ENCODE measurements around the gene CHRM2. TPM values are rescaled to one million over a fixed set of nuclear protein-coding genes. Genes with fewer than 3 reads are reported as not detected.

Gene CHRM2
- total RNA-seq, 2 experiments from 2014 or later = not detected

- Mint-ChIP-seq H3K4me3 (no peak overlapping the region), H3K27me3 (ENCODE audit: low read depth) (peaks cover 32% of the 10 kb centered on the region), H3K27ac (no peak overlapping the region), H3K9me3 (no peaks in the 10 kb centered on the region), H3K4me1 (ENCODE audit: low read depth) (no peaks in the 10 kb centered on the region), H3K36me3 (ENCODE audit: low read depth) (no peaks in the 10 kb centered on the region)
- intact Hi-C loops (cut with micrococcal nuclease) = loop anchor here (1.0 kb wide), 1 partner anchor 1073 kb away; no protein-coding TSS in a partner anchor
- CTCF ChIA-PET = interaction anchor here (0.5 to 0.6 kb wide), 3 partner anchors 197 to 1451 kb away, joined by 3 read pairs; no protein-coding TSS in a partner anchor
- DNase-seq = no peak
Measured at GRCh38 chr7:136874393-136875032, 6.1 kb downstream of the CHRM2 start.

GRCh38 chr7:136877509-136877908 is 9.1 kb downstream of the CHRM2 start:
- Mint-ChIP-seq H3K9me3 (no peaks in the 10 kb centered on the region), H3K36me3 (ENCODE audit: low read depth) (no peaks in the 10 kb centered on the region), H3K27ac (no peak overlapping the region), H3K27me3 (ENCODE audit: low read depth) (peaks cover 5% of the 10 kb centered on the region), H3K4me3 (no peak overlapping the region), H3K4me1 (ENCODE audit: low read depth) (no peaks in the 10 kb centered on the region)
- CTCF ChIA-PET = interaction anchor here (0.5 kb wide), 1 partner anchor 932 kb away, joined by 4 read pairs; no protein-coding TSS in a partner anchor
- intact Hi-C loops (cut with micrococcal nuclease) = no loop called here
- no peak for DNase-seq

- CTCF ChIA-PET = interaction anchor here (0.5 kb wide), 1 partner anchor 932 kb away, joined by 4 read pairs; no protein-coding TSS in a partner anchor
- Mint-ChIP-seq H3K27me3 (ENCODE audit: low read depth) (peaks cover 2% of the 10 kb centered on the region), H3K27ac (no peak overlapping the region), H3K4me1 (ENCODE audit: low read depth) (no peaks in the 10 kb centered on the region), H3K4me3 (no peak overlapping the region), H3K9me3 (no peaks in the 10 kb centered on the region), H3K36me3 (ENCODE audit: low read depth) (no peaks in the 10 kb centered on the region)
- intact Hi-C loops (cut with micrococcal nuclease) = no loop called here
- DNase-seq = no peak
Measured at GRCh38 chr7:136877990-136878389, 9.5 kb downstream of the CHRM2 start.

- CTCF ChIA-PET = no interaction called here
- intact Hi-C loops (cut with micrococcal nuclease) = no loop called here
- no peak overlapping the region for H3K27ac Mint-ChIP-seq
Measured at GRCh38 chr7:136878878-136879277, 10.4 kb downstream of the CHRM2 start.

GRCh38 chr7:136883046-136883445 is 14.6 kb downstream of the CHRM2 start:
- DNase-seq = no peak
- no peak overlapping the region for H3K4me3 Mint-ChIP-seq
- H3K27me3 Mint-ChIP-seq (ENCODE audit: low read depth) = no peaks in the 10 kb centered on the region
- no peaks in the 10 kb centered on the region for H3K4me1 Mint-ChIP-seq (ENCODE audit: low read depth)
- intact Hi-C loops (cut with micrococcal nuclease) = no loop called here
- H3K36me3 Mint-ChIP-seq (ENCODE audit: low read depth) = no peaks in the 10 kb centered on the region
- CTCF ChIA-PET = no interaction called here
- no peak overlapping the region for H3K27ac Mint-ChIP-seq
- peaks cover 2% of the 10 kb centered on the region for H3K9me3 Mint-ChIP-seq

More at GRCh38 chr7:136878878-136879277, 10.4 kb downstream of the CHRM2 start:
- H3K4me3 Mint-ChIP-seq = no peak overlapping the region
- no peaks in the 10 kb centered on the region for H3K36me3 Mint-ChIP-seq (ENCODE audit: low read depth)
- no peak for DNase-seq
- peaks cover 2% of the 10 kb centered on the region for H3K27me3 Mint-ChIP-seq (ENCODE audit: low read depth)
- no peaks in the 10 kb centered on the region for H3K4me1 Mint-ChIP-seq (ENCODE audit: low read depth)
- no peaks in the 10 kb centered on the region for H3K9me3 Mint-ChIP-seq

GRCh38 chr7:136884492-136884891 is 16.0 kb downstream of the CHRM2 start:
- no peaks in the 10 kb centered on the region for H3K36me3 Mint-ChIP-seq (ENCODE audit: low read depth)
- no peaks in the 10 kb centered on the region for H3K4me1 Mint-ChIP-seq (ENCODE audit: low read depth)
- no peak overlapping the region for H3K4me3 Mint-ChIP-seq
- no peaks in the 10 kb centered on the region for H3K27me3 Mint-ChIP-seq (ENCODE audit: low read depth)
- intact Hi-C loops (cut with micrococcal nuclease) = no loop called here
- CTCF ChIA-PET = no interaction called here
- no peak for DNase-seq
- H3K9me3 Mint-ChIP-seq = peaks cover 4% of the 10 kb centered on the region
- no peak overlapping the region for H3K27ac Mint-ChIP-seq

GRCh38 chr7:136887317-136887716 is 18.9 kb downstream of the CHRM2 start:
- intact Hi-C loops (cut with micrococcal nuclease) = no loop called here
- H3K4me1 Mint-ChIP-seq (ENCODE audit: low read depth) = no peaks in the 10 kb centered on the region
- peaks cover 5% of the 10 kb centered on the region for H3K9me3 Mint-ChIP-seq
- no peaks in the 10 kb centered on the region for H3K36me3 Mint-ChIP-seq (ENCODE audit: low read depth)
- H3K27me3 Mint-ChIP-seq (ENCODE audit: low read depth) = no peaks in the 10 kb centered on the region
- H3K27ac Mint-ChIP-seq = no peak overlapping the region
- CTCF ChIA-PET = no interaction called here
- H3K4me3 Mint-ChIP-seq = no peak overlapping the region
- DNase-seq = no peak

GRCh38 chr7:136890399-136890798 is 21.9 kb downstream of the CHRM2 start:
- Mint-ChIP-seq H3K36me3 (ENCODE audit: low read depth) (no peaks in the 10 kb centered on the region), H3K4me3 (no peak overlapping the region), H3K27me3 (ENCODE audit: low read depth) (no peaks in the 10 kb centered on the region), H3K9me3 (peaks cover 8% of the 10 kb centered on the region), H3K27ac (no peak overlapping the region), H3K4me1 (ENCODE audit: low read depth) (no peaks in the 10 kb centered on the region)
- no peak for DNase-seq
- CTCF ChIA-PET = no interaction called here
- intact Hi-C loops (cut with micrococcal nuclease) = no loop called here

GRCh38 chr7:136891850-136892249 is 23.4 kb downstream of the CHRM2 start:
- Mint-ChIP-seq H3K4me3 (no peak overlapping the region), H3K27me3 (ENCODE audit: low read depth) (no peaks in the 10 kb centered on the region), H3K9me3 (peaks cover 9% of the 10 kb centered on the region), H3K36me3 (ENCODE audit: low read depth) (no peaks in the 10 kb centered on the region), H3K4me1 (ENCODE audit: low read depth) (no peaks in the 10 kb centered on the region), H3K27ac (no peak overlapping the region)
- no peak for DNase-seq
- intact Hi-C loops (cut with micrococcal nuclease) = no loop called here
- CTCF ChIA-PET = no interaction called here

- Mint-ChIP-seq H3K27ac (no peak overlapping the region), H3K27me3 (ENCODE audit: low read depth) (no peaks in the 10 kb centered on the region), H3K36me3 (ENCODE audit: low read depth) (no peaks in the 10 kb centered on the region), H3K4me3 (no peak overlapping the region), H3K4me1 (ENCODE audit: low read depth) (no peaks in the 10 kb centered on the region), H3K9me3 (peaks cover 7% of the 10 kb centered on the region)
- DNase-seq = no peak
- CTCF ChIA-PET = no interaction called here
- intact Hi-C loops (cut with micrococcal nuclease) = no loop called here
Measured at GRCh38 chr7:136894789-136895188, 26.3 kb downstream of the CHRM2 start.

GRCh38 chr7:136897676-136898075 is 29.2 kb downstream of the CHRM2 start:
- no peak overlapping the region for H3K4me3 Mint-ChIP-seq
- H3K4me1 Mint-ChIP-seq (ENCODE audit: low read depth) = no peaks in the 10 kb centered on the region
- no peak overlapping the region for H3K27ac Mint-ChIP-seq
- CTCF ChIA-PET = no interaction called here
- peaks cover 5% of the 10 kb centered on the region for H3K9me3 Mint-ChIP-seq
- no peaks in the 10 kb centered on the region for H3K36me3 Mint-ChIP-seq (ENCODE audit: low read depth)
- DNase-seq = no peak
- intact Hi-C loops (cut with micrococcal nuclease) = no loop called here
- H3K27me3 Mint-ChIP-seq (ENCODE audit: low read depth) = no peaks in the 10 kb centered on the region

- CTCF ChIA-PET = no interaction called here
- Mint-ChIP-seq H3K4me1 (ENCODE audit: low read depth) (no peaks in the 10 kb centered on the region), H3K27ac (no peak overlapping the region), H3K4me3 (no peak overlapping the region), H3K36me3 (ENCODE audit: low read depth) (no peaks in the 10 kb centered on the region), H3K9me3 (peaks cover 3% of the 10 kb centered on the region), H3K27me3 (ENCODE audit: low read depth) (no peaks in the 10 kb centered on the region)
- intact Hi-C loops (cut with micrococcal nuclease) = no loop called here
- no peak for DNase-seq
Measured at GRCh38 chr7:136900005-136900404, 31.6 kb downstream of the CHRM2 start.

GRCh38 chr7:136910771-136911170 is 42.3 kb downstream of the CHRM2 start:
- H3K36me3 Mint-ChIP-seq (ENCODE audit: low read depth) = no peaks in the 10 kb centered on the region
- no peak overlapping the region for H3K27ac Mint-ChIP-seq
- H3K27me3 Mint-ChIP-seq (ENCODE audit: low read depth) = no peaks in the 10 kb centered on the region
- CTCF ChIA-PET = no interaction called here
- DNase-seq = no peak
- H3K9me3 Mint-ChIP-seq = no peaks in the 10 kb centered on the region
- intact Hi-C loops (cut with micrococcal nuclease) = no loop called here
- H3K4me1 Mint-ChIP-seq (ENCODE audit: low read depth) = no peaks in the 10 kb centered on the region
- H3K4me3 Mint-ChIP-seq = no peak overlapping the region
